GDM1 (cell line): ENCODE measurements around the gene GCAT.
A peak's percentile ranks its signal among the peaks of the same experiment; 100 is the strongest.

Source experiments
- DNase-seq: peaks from one replicate; lab custom pipeline; 2025; lab: John Stamatoyannopoulos, UW

GCAT gene

GRCh38 chr22:37843741-37844089, 36.0 kb downstream of the GCAT start:
- peak; percentile 39 for DNase-seq

DNA sequence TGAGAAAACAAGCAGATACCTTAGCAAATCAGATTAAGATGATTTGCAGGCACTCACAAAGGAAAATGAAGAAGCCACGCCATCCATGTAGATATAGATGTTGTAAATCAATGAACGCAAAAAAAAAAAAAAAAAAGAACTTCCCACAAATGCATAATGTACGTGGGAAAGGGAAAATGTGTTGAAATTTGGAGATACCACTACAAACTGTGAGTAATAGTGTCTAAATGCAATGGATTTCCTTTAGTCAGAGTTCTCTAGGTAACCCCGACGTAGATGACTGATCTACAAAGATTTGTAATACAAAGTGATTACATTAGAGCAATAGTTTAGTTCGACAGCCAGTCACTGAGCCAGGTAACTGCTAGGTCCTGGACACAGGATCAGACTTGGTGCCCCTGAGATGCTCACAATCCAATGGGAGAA, 37.2 kb downstream of the GCAT start:
- no peak for DNase-seq

DNA sequence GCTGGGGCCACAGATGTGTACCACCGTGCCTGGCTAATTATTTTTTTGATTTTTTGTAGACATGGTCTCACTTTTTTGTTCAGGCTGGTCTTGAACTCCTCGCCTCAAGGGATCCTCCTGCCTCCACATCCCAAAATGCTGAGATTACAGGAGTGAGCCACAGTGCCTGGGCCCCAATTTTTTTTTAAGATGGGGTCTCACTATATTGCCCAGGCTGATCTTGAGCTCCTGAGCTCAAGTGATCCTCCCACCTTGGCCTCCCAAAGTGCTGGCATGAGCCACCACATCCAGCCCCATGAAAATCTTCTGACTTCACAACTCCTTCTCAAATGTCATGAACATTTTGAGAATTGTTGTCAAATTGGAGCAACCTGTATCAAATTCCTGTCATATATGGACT, 38.7 kb downstream of the GCAT start:
- DNase-seq: no peak

DNA sequence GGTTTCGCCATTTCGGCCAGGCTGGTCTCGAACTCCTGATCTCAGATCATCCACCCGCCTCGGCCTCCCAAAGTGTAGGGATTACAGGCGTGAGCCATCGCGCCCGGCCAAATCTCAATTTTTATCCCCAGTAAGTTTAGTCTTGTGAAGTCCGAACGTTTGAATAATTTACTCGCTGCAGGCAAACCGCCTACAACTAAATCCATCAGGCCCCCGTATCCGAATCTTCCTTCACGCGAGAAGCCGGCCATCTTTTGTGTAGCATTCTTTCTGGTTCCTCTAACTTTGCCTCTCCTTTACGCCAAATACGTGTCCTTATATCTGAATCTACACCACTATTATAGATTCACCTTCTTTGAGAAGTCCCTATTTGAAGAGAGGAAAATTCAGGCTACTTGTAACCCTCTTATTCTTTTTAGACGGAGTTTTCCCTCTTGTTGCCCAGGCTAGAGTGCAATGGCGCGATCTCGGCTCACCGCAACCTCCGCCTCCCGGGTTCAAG, 40.9 kb downstream of the GCAT start:
- no peak for DNase-seq

DNA sequence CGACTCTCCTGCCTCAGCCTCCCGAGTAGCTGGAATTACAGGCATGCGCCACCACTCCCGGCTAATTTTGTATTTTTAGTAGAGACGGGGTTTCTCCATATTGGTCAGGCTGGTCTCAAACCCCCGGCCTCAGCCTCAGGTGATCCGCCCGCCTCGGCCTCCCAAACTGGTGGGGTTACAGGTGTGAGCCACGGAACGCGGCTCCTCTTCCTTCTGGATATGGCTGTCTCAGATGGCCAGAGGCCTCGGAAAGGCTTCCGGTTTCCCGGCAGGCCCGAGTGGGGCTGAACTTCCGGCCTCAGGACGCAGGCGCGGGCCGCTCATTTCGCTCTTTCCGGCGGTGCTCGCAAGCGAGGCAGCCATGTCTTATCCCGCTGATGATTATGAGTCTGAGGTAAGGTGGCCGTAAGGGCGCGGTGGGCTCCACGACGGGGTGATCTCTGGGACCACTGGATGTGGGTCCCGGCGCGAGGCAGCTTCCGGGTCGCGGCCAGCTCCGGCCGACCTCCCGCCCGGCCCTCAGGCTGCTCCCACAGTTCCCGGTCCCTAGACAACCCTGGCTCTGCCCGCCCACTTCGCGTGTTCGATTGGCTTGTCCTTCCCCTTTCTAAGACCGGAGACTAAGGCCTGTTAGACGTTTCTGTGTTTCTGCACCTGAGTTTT, 41.5 kb downstream of the GCAT start, which contains the start of gene EIF3L:
Gene EIF3L (plus strand): TSS at position 331 of the 663 bp plus-strand sequence. CDS start 31 bp downstream, at position 362.
- DNase-seq: peak; percentile 82

GRCh38 chr22:37850801-37851200, 43.1 kb downstream of the GCAT start:
- no peak for DNase-seq

- DNase-seq: no peak
These were observed 44.7 kb downstream of the GCAT start for GRCh38 chr22:37852418-37852817.

DNA sequence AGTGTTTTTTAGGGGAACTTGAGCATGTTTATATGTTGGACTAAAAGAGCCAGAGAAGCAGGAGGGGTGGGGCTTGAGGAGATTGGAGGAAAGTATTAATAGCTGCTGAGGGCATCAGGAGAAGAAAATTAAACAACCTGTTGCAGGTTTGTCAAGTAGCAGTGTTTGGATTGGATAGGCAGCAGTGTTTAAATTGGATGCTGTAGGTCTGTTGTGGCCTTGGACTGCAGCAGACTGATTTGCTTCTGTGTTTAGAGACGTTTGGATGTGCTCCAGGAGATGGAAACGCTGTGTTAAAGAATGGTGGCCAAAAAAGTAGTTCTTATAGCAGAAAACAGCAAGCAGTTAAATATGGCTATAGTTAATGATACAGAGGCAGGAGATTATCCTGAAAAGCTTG, 47.2 kb downstream of the GCAT start:
- no peak for DNase-seq

GRCh38 chr22:37855462-37855861, 47.7 kb downstream of the GCAT start:
- no peak for DNase-seq

DNA sequence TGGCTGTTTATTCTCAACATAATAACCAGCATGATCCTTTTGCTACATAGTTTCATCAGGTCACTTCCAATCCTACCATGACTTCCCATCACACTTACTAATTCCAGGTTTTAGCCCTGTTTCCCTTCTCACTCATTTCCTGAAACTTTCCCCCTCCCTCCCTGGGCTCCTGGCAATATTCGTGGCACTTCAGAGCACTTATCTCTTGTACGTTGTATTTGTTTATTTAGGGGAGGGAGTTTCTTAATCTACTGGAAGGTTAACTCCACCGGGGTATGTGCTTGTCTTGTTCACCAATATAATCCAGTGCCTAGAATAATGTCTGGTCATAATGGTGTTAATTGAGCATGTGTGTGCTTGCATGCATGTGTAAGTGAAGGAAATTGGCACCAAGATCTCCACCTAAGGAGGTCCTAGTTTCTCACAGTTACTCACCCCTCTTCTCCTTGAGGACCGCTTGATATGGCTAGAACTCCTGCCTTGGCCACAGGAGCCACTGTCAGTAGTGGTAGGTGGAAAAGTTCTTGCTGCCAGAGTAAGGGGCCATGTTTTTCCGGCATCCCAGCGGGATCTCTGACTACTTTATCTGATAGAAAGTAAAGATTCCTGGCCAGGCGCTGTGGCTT, 53.2 kb downstream of the GCAT start:
- DNase-seq: no peak

GRCh38 chr22:37862570-37863325, 55.0 kb downstream of the GCAT start:
- no peak for DNase-seq

DNA sequence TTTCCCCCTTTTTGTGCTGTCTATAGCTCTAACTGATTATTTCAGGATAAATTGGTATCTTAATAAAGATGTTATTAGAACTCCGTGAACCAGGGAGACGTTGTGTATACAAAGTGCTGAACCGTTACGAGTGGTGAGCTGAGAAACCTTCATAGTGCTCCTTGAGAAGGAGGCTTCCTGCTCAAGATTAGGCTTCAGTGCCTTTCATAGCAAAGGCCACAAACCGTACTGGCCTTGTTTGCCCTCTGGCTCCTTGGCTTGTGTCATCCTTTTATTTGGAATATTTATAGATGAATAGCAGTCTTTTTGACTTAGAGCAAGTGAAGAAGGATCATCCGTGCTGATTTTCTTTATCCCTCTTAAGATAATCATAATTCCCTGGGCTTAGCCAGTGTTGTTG, 57.8 kb downstream of the GCAT start:
- no peak for DNase-seq
